Suprapubic skin (tissue), 4 donors: ENCODE data around the gene TIMM23. TPM values are rescaled to one million over a fixed set of nuclear protein-coding genes. Genes with fewer than 3 reads are reported as not detected.
A peak's percentile ranks its signal among the peaks of the same experiment; 100 is the strongest.
"Not testable (repeated sequence)": the region's sequence is repeated elsewhere in the genome, so short reads cannot be mapped to it uniquely, and the experiment has no call there.

Source experiments
- DNase-seq, 2 donors: peaks; one replicate each; pipeline ENCODE4 v3.0.0-alpha.2; 2019; ENCODE audit warnings: low spot score in 2 of 2
- H3K27ac ChIP-seq: fragments of 200-600 bp; sonication (generic); one replicate; pipeline ENCODE4 v1.5.1; 2019
- H3K27me3 ChIP-seq: fragments of 200-600 bp; sonication (generic); one replicate; pipeline ENCODE4 v1.5.1; 2019
- H3K36me3 ChIP-seq: fragments of 200-600 bp; sonication (generic); one replicate; pipeline ENCODE4 v1.5.1; 2019
- H3K4me1 ChIP-seq: fragments of 200-600 bp; sonication (generic); one replicate; pipeline ENCODE4 v1.5.1; 2019
- H3K4me3 ChIP-seq: fragments of 200-600 bp; sonication (generic); one replicate; pipeline ENCODE4 v1.5.1; 2019; ENCODE audit warnings: mild to moderate bottlenecking
- H3K9me3 ChIP-seq: fragments of 200-600 bp; sonication (generic); one replicate; pipeline ENCODE4 v1.5.1; 2019
- CTCF ChIP-seq, 2 donors: fragments of 200-600 bp in 1 of 2; fragments of 450-650 bp in 1 of 2; sonication (generic) in 1 of 2; IDR thresholded peaks; one replicate each; pipeline ENCODE4 v1.5.1; 2016 to 2019; ENCODE audit warnings: antibody characterized with exemption in 2 of 2, mild to moderate bottlenecking in 1 of 2, moderate library complexity in 1 of 2
- EP300 ChIP-seq: sonication (generic); formaldehyde crosslinking; IDR thresholded peaks from one replicate; pipeline ENCODE4 v1.6.1; 2017; ENCODE audit warnings: antibody characterized with exemption
- POLR2A ChIP-seq, 2 donors: fragments of 450-650 bp; IDR thresholded peaks; one replicate each; pipeline ENCODE4 v1.6.1; 2017; ENCODE audit warnings: antibody characterized with exemption in 2 of 2, mild to moderate bottlenecking in 2 of 2, moderate library complexity in 2 of 2
- POLR2AphosphoS5 ChIP-seq, 3 donors: sonication (generic); formaldehyde crosslinking; IDR thresholded peaks; one replicate each; pipeline ENCODE4 v1.6.1; 2017; ENCODE audit warnings: antibody characterized with exemption in 3 of 3
- WGBS: methylation state at CpG from one replicate; pipeline ENCODE4 v1.1.5; 2018; 5-methylcytosine and 5-hydroxymethylcytosine counted together
- total RNA-seq, 4 donors: library from RNA; depleted of rRNA; stranded (reverse); fragments of >200 nt; gene quantifications; one replicate each; pipeline ENCODE4 v1.1.0, GENCODE V29; 2016

The TIMM23 gene
- total RNA-seq, 4 donors from 2014 or later, result 35.3 to 72.3 (median 57.6) TPM

- WGBS, result 90% methylated on average over 8 of the region's 8 CpGs
Observed at GRCh38 chr10:46037107-46037825, 65.0 kb downstream of the TIMM23 start.

GRCh38 chr10:46040004-46040403, 67.7 kb downstream of the TIMM23 start:
- no peaks in the 10 kb centered on the region for H3K4me1 ChIP-seq
- H3K27me3 ChIP-seq, result no peaks in the 10 kb centered on the region
- H3K9me3 ChIP-seq, result no peaks in the 10 kb centered on the region
- no peak overlapping the region for H3K4me3 ChIP-seq
- H3K27ac ChIP-seq, result peak overlapping the region; percentile 55
- WGBS, result 75% methylated on average over 3 of the region's 3 CpGs
- TF ChIP-seq POLR2AphosphoS5 (IDR thresholded peaks at IDR 0.05) (no peak), POLR2A (IDR thresholded peaks at IDR 0.05) (no peak), CTCF (IDR thresholded peaks at IDR 0.05) (no peak), EP300 (no peak)
- H3K36me3 ChIP-seq, result no peaks in the 10 kb centered on the region
- DNase-seq, result no peak

More at GRCh38 chr10:46037107-46037825, 65.0 kb downstream of the TIMM23 start:
- H3K27me3 ChIP-seq, result no peaks in the 10 kb centered on the region
- TF ChIP-seq EP300 (no peak), CTCF (IDR thresholded peaks at IDR 0.05) (no peak), POLR2A (IDR thresholded peaks at IDR 0.05) (no peak), POLR2AphosphoS5 (IDR thresholded peaks at IDR 0.05) (no peak)
- H3K4me3 ChIP-seq, result no peak overlapping the region
- H3K36me3 ChIP-seq, result no peaks in the 10 kb centered on the region
- no peak overlapping the region for H3K27ac ChIP-seq
- DNase-seq, result no peak
- no peaks in the 10 kb centered on the region for H3K4me1 ChIP-seq
- H3K9me3 ChIP-seq, result no peaks in the 10 kb centered on the region

- 44% methylated on average over 4 of the region's 4 CpGs for WGBS
- Histone ChIP-seq H3K27me3 (no peaks in the 10 kb centered on the region), H3K36me3 (no peaks in the 10 kb centered on the region), H3K4me1 (no peaks in the 10 kb centered on the region), H3K4me3 (no peak overlapping the region), H3K27ac (no peak overlapping the region), H3K9me3 (no peaks in the 10 kb centered on the region)
- no peak for DNase-seq
- TF ChIP-seq EP300 (no peak), POLR2A (IDR thresholded peaks at IDR 0.05) (no peak), POLR2AphosphoS5 (IDR thresholded peaks at IDR 0.05) (no peak), CTCF (IDR thresholded peaks at IDR 0.05) (no peak)
Observed at GRCh38 chr10:46042527-46042926, 70.2 kb downstream of the TIMM23 start.

GRCh38 chr10:46046261-46046660, 74.0 kb downstream of the TIMM23 start, which contains the start of gene MSMB:
TSS of gene MSMB (minus strand) at chr10:46046269. CDS start at chr10:46046237, 32 bp downstream.
- no peak within 1 kb of the TSS for H3K27ac ChIP-seq
- no peaks in the 10 kb centered on the region for H3K4me1 ChIP-seq
- TF ChIP-seq CTCF (IDR thresholded peaks at IDR 0.05), result no peak
- no peak for TF ChIP-seq POLR2A (IDR thresholded peaks at IDR 0.05)
- TF ChIP-seq POLR2AphosphoS5 (IDR thresholded peaks at IDR 0.05), result no peak
- TF ChIP-seq EP300, result no peak
- no peak within 1 kb of the TSS for H3K4me3 ChIP-seq
- WGBS, result 93% methylated on average over 7 of the region's 7 CpGs
- H3K9me3 ChIP-seq, result no peaks in the 10 kb centered on the region
- no peak for DNase-seq
- no peaks in the 10 kb centered on the region for H3K36me3 ChIP-seq
- no peaks in the 10 kb centered on the region for H3K27me3 ChIP-seq

GRCh38 chr10:46048152-46048551, 75.9 kb downstream of the TIMM23 start:
- Histone ChIP-seq H3K27me3 (no peaks in the 10 kb centered on the region), H3K4me3 (no peak overlapping the region), H3K36me3 (no peaks in the 10 kb centered on the region), H3K4me1 (peaks cover 3% of the 10 kb centered on the region), H3K27ac (no peak overlapping the region), H3K9me3 (no peaks in the 10 kb centered on the region)
- 24% methylated on average over 2 of the region's 2 CpGs for WGBS
- TF ChIP-seq POLR2AphosphoS5 (IDR thresholded peaks at IDR 0.05) (no peak), EP300 (no peak), CTCF (IDR thresholded peaks at IDR 0.05) (no peak), POLR2A (IDR thresholded peaks at IDR 0.05) (no peak)
- DNase-seq, result no peak

- H3K36me3 ChIP-seq, H3K27me3 ChIP-seq, DNase-seq, H3K9me3 ChIP-seq, H3K4me1 ChIP-seq, H3K4me3 ChIP-seq, H3K27ac ChIP-seq: not testable (repeated sequence)
- WGBS, result 97% methylated on average over 11 of the region's 11 CpGs
Observed at GRCh38 chr10:46049497-46049831, 77.2 kb downstream of the TIMM23 start.
